Activated T-helper 2 cell treated with anti-CD3 and anti-CD28 coated beads, Interferon-gamma antibody, Interleukin-2, Interleukin-4, amounts not matched to agents 10 μg/mL and 5 μg/mL and 100 μg/mL, durations not matched to agents 14 hours and 24 hours and 36 hours (primary cell): Measurements from ENCODE around the gene MCIDAS. TPM values are rescaled to one million over a fixed set of nuclear protein-coding genes. Genes with fewer than 3 reads are reported as not detected.

Source experiments
- DNase-seq: peaks from one replicate; pipeline ENCODE4 v3.0.0; 2021; ENCODE audit warnings: low spot score
- H3K27ac Mint-ChIP-seq: one replicate; pipeline ENCODE4 v1.8.0; 2021; ENCODE audit warnings: mixed read lengths
- H3K27me3 Mint-ChIP-seq: one replicate; pipeline ENCODE4 v1.8.0; 2021; ENCODE audit warnings: low read depth, mixed read lengths
- H3K36me3 Mint-ChIP-seq: one replicate; pipeline ENCODE4 v1.8.0; 2021; ENCODE audit warnings: low read depth, mixed read lengths
- H3K4me1 Mint-ChIP-seq: one replicate; pipeline ENCODE4 v1.8.0; 2021; ENCODE audit warnings: low read depth, mixed read lengths
- H3K4me3 Mint-ChIP-seq: one replicate; pipeline ENCODE4 v1.8.0; 2021; ENCODE audit warnings: low read depth, mild to moderate bottlenecking, moderate library complexity, mixed read lengths
- H3K9me3 Mint-ChIP-seq: one replicate; pipeline ENCODE4 v1.8.0; 2021; ENCODE audit warnings: mixed read lengths
- intact Hi-C: fragments of 100-400 bp; cut with micrococcal nuclease; formaldehyde crosslinking; loops from one replicate; pipeline ENCODE4 v1.15.1; 2023
- total RNA-seq: library from RNA; stranded (reverse); gene quantifications from 2 replicates; pipeline ENCODE4 v1.2.3, GENCODE V29; 2022

Gene MCIDAS
- total RNA-seq, 1 donor from 2014 or later = not detected

- Mint-ChIP-seq H3K36me3 (no peaks in the 10 kb centered on the region), H3K4me1 (peaks cover 15% of the 10 kb centered on the region), H3K4me3 (no peak overlapping the region), H3K27ac (no peak overlapping the region), H3K27me3 (peaks cover 67% of the 10 kb centered on the region), H3K9me3 (no peaks in the 10 kb centered on the region)
- intact Hi-C loops = no loop called here
- no peak for DNase-seq
Measured at GRCh38 chr5:55218967-55219366, 8.1 kb downstream of the MCIDAS start.

DNA sequence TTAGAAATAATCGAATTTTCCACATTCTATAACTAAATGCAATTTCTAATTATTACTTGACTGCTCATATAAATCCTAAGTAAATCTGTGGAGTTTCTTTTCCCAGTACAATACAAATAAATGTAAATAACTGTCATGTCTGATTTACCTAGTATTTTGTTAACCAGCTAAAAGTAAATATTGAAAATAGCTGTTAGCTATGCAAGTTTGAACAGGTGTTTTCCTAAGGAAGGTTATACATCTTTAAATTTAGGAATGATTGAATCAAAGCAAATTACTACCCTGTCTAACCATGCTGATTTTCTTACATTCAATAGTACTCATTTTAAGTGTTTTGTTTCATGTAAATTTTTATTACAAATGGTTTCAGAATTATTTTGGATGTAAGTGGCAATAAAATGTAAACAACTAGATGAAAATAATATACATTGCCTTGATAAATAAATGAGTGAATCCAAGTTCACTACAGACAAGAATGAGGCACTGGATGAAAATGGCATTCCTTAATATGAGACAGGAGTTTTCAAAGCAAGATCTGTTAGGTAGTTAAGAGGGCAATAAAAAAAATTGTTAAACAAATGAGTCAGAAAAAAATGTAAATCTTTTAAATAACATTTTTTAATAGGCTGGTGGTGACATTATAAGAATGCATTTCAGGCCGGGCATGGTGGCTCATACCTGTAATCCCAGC is 15.8 kb downstream of the MCIDAS start:
- Mint-ChIP-seq H3K36me3 (no peaks in the 10 kb centered on the region), H3K27me3 (peaks cover 38% of the 10 kb centered on the region), H3K4me3 (no peak overlapping the region), H3K4me1 (peaks cover 2% of the 10 kb centered on the region), H3K9me3 (no peaks in the 10 kb centered on the region), H3K27ac (no peak overlapping the region)
- intact Hi-C loops = no loop called here
- DNase-seq = no peak

GRCh38 chr5:55205001-55205400 is 22.1 kb downstream of the MCIDAS start:
- Mint-ChIP-seq H3K4me3 (no peak overlapping the region), H3K9me3 (no peaks in the 10 kb centered on the region), H3K36me3 (no peaks in the 10 kb centered on the region), H3K4me1 (peaks cover 4% of the 10 kb centered on the region), H3K27me3 (peaks cover 51% of the 10 kb centered on the region), H3K27ac (no peak overlapping the region)
- no peak for DNase-seq
- intact Hi-C loops = no loop called here

DNA sequence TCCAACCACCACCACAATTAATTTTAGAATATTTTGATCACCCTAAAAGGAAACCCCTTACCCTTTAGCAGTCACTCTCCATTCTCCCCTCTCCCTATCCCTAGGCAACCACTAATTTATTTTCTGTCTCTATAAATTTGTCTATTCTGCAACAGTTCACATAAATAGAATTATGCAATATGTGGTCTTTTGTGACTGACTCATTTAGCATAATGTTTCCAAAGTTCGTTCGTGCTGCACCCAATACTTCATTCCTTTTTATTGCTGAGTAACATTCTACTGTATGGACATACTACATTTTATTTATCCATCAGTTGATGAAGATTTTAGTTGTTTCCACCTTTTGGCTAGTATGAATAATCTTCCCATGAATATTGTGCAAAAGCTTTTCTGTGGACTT is 36.0 kb downstream of the MCIDAS start:
- peaks cover 65% of the 10 kb centered on the region for H3K27me3 Mint-ChIP-seq
- H3K36me3 Mint-ChIP-seq = no peaks in the 10 kb centered on the region
- intact Hi-C loops = no loop called here
- no peak overlapping the region for H3K27ac Mint-ChIP-seq
- DNase-seq = no peak
- H3K4me3 Mint-ChIP-seq = no peak overlapping the region
- no peaks in the 10 kb centered on the region for H3K9me3 Mint-ChIP-seq
- no peaks in the 10 kb centered on the region for H3K4me1 Mint-ChIP-seq

- H3K4me1 Mint-ChIP-seq = no peaks in the 10 kb centered on the region
- intact Hi-C loops = no loop called here
- no peaks in the 10 kb centered on the region for H3K36me3 Mint-ChIP-seq
- no peaks in the 10 kb centered on the region for H3K9me3 Mint-ChIP-seq
- H3K27me3 Mint-ChIP-seq = peaks cover 64% of the 10 kb centered on the region
- H3K4me3 Mint-ChIP-seq = no peak overlapping the region
- no peak for DNase-seq
- no peak overlapping the region for H3K27ac Mint-ChIP-seq
Measured at GRCh38 chr5:55188656-55189540, 38.2 kb downstream of the MCIDAS start.

GRCh38 chr5:55187370-55187769 is 39.7 kb downstream of the MCIDAS start:
- Mint-ChIP-seq H3K27ac (no peak overlapping the region), H3K36me3 (no peaks in the 10 kb centered on the region), H3K4me1 (no peaks in the 10 kb centered on the region), H3K27me3 (peaks cover 62% of the 10 kb centered on the region), H3K9me3 (no peaks in the 10 kb centered on the region), H3K4me3 (no peak overlapping the region)
- DNase-seq = no peak
- intact Hi-C loops = no loop called here

DNA sequence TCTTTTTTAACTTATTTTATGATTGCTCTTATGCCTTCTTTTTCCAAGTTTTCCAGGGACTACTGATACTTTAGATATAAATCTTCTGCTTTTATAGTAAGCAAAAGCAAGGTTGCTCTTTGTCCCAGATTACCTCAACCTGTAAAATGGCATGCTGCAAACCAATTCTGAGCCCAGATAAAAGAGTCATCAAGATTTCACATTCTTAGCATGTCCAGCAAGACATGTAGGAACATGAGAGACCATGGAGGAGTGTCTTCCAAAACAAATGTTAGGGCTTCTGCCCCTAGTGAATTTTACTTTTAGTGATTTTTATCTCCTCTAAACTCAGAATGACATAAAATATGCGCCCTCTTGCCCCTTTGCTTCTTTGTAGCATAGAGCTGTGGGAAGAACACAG is 47.1 kb downstream of the MCIDAS start:
- intact Hi-C loops = no loop called here
- Mint-ChIP-seq H3K4me3 (no peak overlapping the region), H3K36me3 (no peaks in the 10 kb centered on the region), H3K9me3 (no peaks in the 10 kb centered on the region), H3K27ac (no peak overlapping the region), H3K4me1 (peaks cover 17% of the 10 kb centered on the region), H3K27me3 (peaks cover 79% of the 10 kb centered on the region)
- DNase-seq = no peak

DNA sequence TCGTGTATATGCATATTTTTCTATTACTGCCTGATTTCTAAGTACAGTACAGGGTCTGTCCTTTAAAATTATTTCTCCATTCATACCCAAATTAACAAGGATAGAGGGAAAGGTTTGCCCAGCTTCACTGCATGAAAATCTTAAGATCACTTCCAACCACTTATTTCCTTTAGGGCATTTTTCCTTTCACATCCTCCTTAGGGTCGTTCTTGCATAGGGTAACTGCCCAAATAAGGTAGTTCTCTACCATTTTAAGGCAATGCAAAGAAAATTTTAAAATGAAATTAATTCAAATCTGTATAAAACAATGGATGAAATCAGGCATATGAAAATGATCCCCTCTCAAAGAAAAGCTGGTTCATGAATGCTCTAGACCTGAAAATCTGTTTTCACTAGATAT is 50.0 kb downstream of the MCIDAS start:
- DNase-seq = no peak
- Mint-ChIP-seq H3K36me3 (no peaks in the 10 kb centered on the region), H3K4me1 (peaks cover 32% of the 10 kb centered on the region), H3K4me3 (peak overlapping the region; percentile 64), H3K27me3 (peaks cover 81% of the 10 kb centered on the region), H3K9me3 (no peaks in the 10 kb centered on the region), H3K27ac (no peak overlapping the region)
- intact Hi-C loops = no loop called here

DNA sequence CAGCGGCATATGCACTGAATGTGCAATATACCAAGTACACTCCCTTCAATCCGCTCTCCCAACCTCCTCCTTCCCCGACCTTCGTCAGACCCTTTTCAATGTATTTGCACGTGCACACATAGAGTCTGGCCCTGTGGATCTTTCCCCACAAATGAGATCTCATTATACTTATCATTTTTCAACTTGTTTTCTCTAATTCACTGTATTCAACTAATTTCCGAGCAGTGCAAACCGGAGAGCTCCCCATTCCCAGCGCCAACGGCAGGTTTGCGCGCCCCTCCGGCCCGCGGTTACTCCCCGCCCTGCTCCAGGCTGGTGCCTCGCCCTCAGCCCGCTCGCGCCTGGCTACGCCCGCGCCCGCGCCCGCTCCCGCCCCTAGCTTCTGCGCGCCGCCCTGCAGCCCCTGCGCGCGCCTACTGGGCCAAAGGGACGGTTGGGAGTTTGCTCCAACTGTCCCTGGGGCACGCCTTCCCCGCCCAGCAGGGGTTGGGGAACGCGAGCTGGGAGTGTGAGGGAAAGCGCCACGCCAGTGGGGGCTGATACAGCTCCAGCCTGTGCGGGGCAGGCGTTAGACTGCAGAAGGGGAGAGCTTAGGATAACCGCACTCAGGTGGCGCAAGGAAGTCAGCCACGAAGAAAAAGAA is 50.8 kb downstream of the MCIDAS start:
- no peaks in the 10 kb centered on the region for H3K9me3 Mint-ChIP-seq
- H3K36me3 Mint-ChIP-seq = no peaks in the 10 kb centered on the region
- peak overlapping the region; percentile 64 for H3K4me3 Mint-ChIP-seq
- peaks cover 33% of the 10 kb centered on the region for H3K4me1 Mint-ChIP-seq
- H3K27ac Mint-ChIP-seq = no peak overlapping the region
- H3K27me3 Mint-ChIP-seq = peaks cover 78% of the 10 kb centered on the region
- no peak for DNase-seq
- intact Hi-C loops = no loop called here

DNA sequence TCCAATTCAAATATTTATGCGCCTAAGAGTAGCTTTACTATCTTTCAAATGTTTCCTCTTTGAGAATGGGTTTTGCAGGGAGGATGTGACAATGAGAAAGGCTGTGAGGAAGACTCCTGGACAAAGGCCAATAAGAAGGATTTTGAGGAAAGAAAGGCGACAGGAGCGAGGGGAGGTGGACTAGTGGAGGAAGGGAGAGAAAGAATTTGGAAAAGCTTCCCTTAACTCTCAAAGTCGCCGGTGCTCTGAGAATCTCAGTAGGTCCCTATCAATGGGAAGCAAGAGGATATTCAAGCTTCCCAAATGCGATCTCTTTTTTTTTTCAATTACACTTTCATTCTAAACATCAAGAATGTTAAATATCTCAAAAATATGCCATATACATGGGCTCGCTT is 51.3 kb downstream of the MCIDAS start:
- no peaks in the 10 kb centered on the region for H3K36me3 Mint-ChIP-seq
- peak overlapping the region; percentile 64 for H3K4me3 Mint-ChIP-seq
- H3K27me3 Mint-ChIP-seq = peaks cover 73% of the 10 kb centered on the region
- peaks cover 33% of the 10 kb centered on the region for H3K4me1 Mint-ChIP-seq
- H3K9me3 Mint-ChIP-seq = no peaks in the 10 kb centered on the region
- intact Hi-C loops = no loop called here
- no peak overlapping the region for H3K27ac Mint-ChIP-seq
- DNase-seq = no peak

GRCh38 chr5:55173687-55174230 is 53.4 kb downstream of the MCIDAS start:
- DNase-seq = no peak
- peaks cover 35% of the 10 kb centered on the region for H3K4me1 Mint-ChIP-seq
- intact Hi-C loops = loop anchor here (5.0 kb wide), 2 partner anchors 519 to 1029 kb away; no protein-coding TSS in a partner anchor
- H3K4me3 Mint-ChIP-seq = peak overlapping the region; percentile 75
- H3K27me3 Mint-ChIP-seq = peaks cover 65% of the 10 kb centered on the region
- H3K27ac Mint-ChIP-seq = no peak overlapping the region
- H3K9me3 Mint-ChIP-seq = no peaks in the 10 kb centered on the region
- no peaks in the 10 kb centered on the region for H3K36me3 Mint-ChIP-seq

- peak; percentile 68 for DNase-seq
- H3K4me3 Mint-ChIP-seq = peak within 1 kb of the TSS; percentile 86
- intact Hi-C loops = loop anchor here (1.0 to 5.0 kb wide), 4 partner anchors 54 to 1029 kb away; partner anchors contain the start of gene MCIDAS
- H3K9me3 Mint-ChIP-seq = no peaks in the 10 kb centered on the region
- H3K27ac Mint-ChIP-seq = peak within 1 kb of the TSS; percentile 36
- H3K36me3 Mint-ChIP-seq = no peaks in the 10 kb centered on the region
- H3K27me3 Mint-ChIP-seq = peaks cover 64% of the 10 kb centered on the region
- H3K4me1 Mint-ChIP-seq = peaks cover 35% of the 10 kb centered on the region
Measured at GRCh38 chr5:55172937-55173686, 54.0 kb downstream of the MCIDAS start, which contains the start of gene CDC20B. CDC20B (minus strand) TSS chr5:55173177; CDS start chr5:55173000, 177 bp downstream.
